Measurements from ENCODE around the gene ARL4D. TPM values are rescaled to one million over a fixed set of nuclear protein-coding genes. Genes with fewer than 3 reads are reported as not detected.

ARL4D gene
- total and polyA plus RNA-seq, 2 donors (not counting 1 experiment from before 2014, with no cell fraction given): 11.3 to 14.5 TPM

Small RNA genes within 50 kb of the gene (small RNA-seq; reads per million reads assigned to genes)
- gene RNU6-1137P (ENCODE audit: insufficient read length, low read depth, low replicate concordance) (not detected), gene RNU6-406P (ENCODE audit: insufficient read length, low read depth, low replicate concordance) (not detected), gene RNU6-470P (ENCODE audit: insufficient read length, low read depth, low replicate concordance) (not detected)

Other genes with a start within 250 kb of the ARL4D start
- gene NBR1, start 227.8 kb upstream of the ARL4D start, total RNA-seq: 42.1 and 43.9 TPM in 2 replicates
- 15.7 and 18.8 TPM in 2 replicates for gene NBR1, start 227.8 kb upstream of the ARL4D start, polyA plus RNA-seq
- gene TMEM106A, start 187.1 kb upstream of the ARL4D start, total RNA-seq: 66.0 and 66.3 TPM in 2 replicates
- 18.8 and 23.7 TPM in 2 replicates for gene TMEM106A, start 187.1 kb upstream of the ARL4D start, polyA plus RNA-seq
- gene CCDC200, start 170.4 kb upstream of the ARL4D start, total RNA-seq: 0.74 TPM in 1 of 2 replicates, not detected in the other
- gene CCDC200, start 170.4 kb upstream of the ARL4D start, polyA plus RNA-seq: 0.16 and 0.29 TPM in 2 replicates
- 5,063 and 5,447 TPM in 2 replicates for gene RNU2-1, start 165.0 kb upstream of the ARL4D start, total RNA-seq
- not detected in 2 replicates for gene RNU2-1, start 165.0 kb upstream of the ARL4D start, polyA plus RNA-seq
- gene DHX8, start 85.0 kb downstream of the ARL4D start, total RNA-seq: 63.3 and 64.4 TPM in 2 replicates
- 17.9 and 30.2 TPM in 2 replicates for gene DHX8, start 85.0 kb downstream of the ARL4D start, polyA plus RNA-seq
- not detected in 2 replicates for gene ETV4, start 147.3 kb downstream of the ARL4D start, total RNA-seq
- not detected in 2 replicates for gene ETV4, start 147.3 kb downstream of the ARL4D start, polyA plus RNA-seq